GM19099 (cell line): ENCODE results near the gene KIF11.

ENCODE experiments used
- POLR2A ChIP-seq: IDR thresholded peaks from 3 replicates; pipeline ENCODE4 v1.6.1; 2011; ENCODE audit warnings: low read depth; ENCODE audit not compliant: insufficient read length; ENCODE audit errors: extremely low read depth

KIF11 gene

DNA sequence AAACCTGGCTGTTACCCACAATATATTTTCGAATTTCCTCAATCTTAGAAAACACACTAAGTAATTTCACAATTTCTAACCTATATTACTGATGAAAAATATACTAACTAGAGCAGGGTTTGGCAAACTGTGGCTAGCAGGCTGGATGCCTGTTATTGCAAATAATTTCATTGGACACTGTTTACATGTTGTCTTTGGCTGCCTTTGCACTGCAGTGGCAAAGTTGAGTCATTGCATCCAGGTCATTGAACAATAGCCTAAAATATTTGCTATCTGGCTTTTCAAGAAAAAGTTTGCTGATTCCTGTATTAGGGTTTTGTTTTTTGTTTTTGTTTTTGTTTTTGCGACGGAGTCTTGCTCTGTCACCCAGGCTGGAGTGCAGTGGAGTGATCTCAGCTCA is 47.2 kb downstream of the KIF11 start:
- TF ChIP-seq POLR2A, result no peak

DNA sequence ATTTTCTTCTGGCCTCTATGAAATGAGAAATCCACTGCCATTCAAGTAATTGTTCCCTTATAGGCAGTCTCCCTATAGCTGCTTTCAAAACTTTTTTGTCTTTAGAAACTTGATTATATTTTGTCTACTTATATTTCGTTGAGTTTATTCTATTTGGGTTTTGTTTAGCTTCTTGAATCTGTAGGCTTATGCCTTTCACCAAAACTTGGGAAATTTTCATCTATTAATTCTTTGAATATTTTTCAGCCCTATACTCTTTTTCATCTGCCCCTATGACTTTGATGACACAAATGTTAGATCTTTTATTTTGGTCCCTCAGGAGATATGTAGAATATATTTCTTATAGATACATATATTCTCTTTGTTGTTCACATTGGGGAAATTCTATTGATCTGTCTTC is 48.6 kb downstream of the KIF11 start:
- no peak for TF ChIP-seq POLR2A

DNA sequence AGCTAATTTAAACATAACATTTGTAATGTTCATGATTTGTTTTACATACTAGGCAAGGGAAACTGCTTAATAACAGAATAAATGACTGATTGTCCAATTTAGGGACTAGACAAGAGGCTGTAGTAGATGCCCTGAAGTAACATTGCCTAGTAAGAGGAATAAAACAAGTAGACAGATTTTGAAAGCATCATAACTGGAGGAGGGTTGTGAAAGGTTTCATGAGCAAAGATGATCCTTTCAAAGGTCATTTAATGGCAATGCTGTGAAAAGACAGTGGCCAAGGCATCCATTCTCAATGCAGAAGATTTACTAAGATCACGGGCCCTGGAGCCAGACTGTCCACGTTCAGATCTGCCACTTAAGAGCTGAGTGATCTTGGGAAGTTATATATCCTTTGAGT is 52.0 kb downstream of the KIF11 start:
- TF ChIP-seq POLR2A, result no peak

DNA sequence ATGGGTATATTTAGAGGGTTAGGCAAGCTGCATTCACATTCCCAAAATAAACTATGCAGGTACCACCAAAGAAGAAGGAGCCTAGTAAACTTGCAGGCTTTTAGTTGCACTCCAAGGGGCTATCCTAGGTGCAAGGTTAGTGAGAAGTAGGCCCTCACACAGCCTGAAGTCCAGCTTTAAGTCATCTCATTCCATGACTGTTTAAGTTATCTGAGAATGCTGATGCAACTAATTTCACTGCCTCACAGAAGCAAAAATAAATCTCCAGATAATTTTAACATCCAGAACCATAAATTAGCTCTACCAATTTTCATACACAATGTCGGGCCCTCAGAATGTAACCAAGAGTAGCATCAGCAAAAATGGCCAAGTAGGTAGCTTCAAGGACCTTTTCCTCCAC is 62.5 kb downstream of the KIF11 start:
- TF ChIP-seq POLR2A, result no peak

DNA sequence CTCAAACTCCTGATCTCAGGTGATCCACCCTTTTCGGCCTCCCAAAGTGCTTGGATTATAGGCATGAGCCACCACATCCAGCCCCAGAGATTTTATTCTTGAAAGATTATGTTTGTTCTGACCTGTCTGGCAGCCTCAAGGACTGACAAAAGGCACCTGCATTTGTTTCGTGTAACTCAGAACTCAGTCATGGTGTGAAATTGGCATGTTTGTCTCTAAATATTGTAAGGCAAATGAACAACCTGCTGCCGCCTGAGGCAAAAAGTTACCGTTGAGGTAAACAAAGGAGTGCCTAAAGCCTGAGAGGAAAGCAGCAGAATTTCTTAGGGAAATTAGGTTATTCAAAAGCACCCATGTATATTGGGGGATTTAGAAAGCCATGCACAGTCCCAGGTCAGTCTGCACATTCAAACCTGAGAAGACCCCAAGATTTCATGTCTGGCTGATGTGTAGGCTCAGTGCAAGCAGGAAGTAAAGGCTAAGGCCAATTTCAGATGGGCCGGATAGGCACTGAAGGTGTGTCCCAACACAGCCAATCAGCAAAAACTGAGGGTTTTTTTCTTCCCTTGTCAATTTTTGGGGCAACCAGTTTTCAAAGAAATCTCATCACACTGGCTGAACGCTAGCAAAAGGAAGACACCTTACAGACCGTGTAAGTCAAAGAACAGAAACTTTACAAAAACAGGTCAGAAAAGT is 63.5 kb downstream of the KIF11 start:
- no peak for TF ChIP-seq POLR2A

DNA sequence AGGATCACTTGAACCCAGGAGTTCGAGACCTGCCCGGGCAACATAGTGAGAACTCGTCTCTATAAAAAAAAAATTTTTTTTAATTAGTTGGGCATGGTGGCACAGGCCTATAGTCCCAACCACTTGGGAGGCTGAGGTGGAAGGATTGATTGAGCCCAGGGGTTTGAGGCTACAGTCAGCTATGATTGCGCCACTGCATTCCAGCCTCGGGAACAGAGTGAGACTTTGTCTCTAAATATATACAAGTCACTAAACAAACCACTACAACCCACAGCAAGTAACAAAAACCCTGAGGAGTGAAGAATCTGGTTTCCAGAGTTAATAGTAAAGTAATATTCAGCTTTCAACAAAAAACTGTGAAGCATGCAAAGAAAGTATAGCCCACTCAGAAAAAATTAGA is 64.1 kb downstream of the KIF11 start:
- TF ChIP-seq POLR2A, result no peak

DNA sequence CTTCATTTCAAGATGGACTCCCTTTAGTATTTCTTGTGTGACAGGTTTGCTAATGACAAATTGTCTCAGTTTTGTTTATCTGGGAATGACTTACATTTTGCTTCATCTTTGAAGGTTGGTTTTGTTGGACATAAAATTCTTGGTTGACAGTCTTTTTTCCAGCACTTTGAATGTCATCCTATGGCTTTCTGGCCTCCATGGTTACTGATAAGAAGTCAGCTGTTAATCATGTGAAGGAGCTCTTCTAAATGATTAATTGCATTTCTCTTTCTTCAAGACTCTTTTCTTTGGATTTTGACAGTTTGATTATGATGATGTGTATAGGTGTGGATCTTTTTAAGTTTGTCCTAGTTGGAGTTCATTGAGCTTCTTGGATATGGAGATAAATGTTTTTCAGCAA is 69.9 kb downstream of the KIF11 start:
- TF ChIP-seq POLR2A, result no peak

DNA sequence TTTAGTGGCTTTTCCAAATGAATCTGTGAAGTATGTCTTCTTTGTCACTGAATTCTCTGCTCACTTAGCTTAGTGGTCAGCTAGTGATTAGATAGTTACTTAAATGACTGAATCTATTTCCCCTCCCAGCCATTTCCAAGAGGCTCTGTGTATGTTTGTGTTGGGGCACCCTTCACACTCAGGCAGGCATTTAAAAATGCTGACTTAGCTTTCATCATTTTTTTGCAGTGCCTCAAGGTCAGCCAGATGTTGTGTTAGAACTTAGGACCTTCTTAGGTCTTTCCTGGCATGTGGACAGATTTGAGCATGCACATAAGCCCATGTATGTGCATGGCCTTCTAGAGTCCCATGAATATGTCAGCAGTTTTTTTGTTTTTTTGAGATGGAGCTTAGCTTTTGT is 71.4 kb downstream of the KIF11 start:
- no peak for TF ChIP-seq POLR2A

DNA sequence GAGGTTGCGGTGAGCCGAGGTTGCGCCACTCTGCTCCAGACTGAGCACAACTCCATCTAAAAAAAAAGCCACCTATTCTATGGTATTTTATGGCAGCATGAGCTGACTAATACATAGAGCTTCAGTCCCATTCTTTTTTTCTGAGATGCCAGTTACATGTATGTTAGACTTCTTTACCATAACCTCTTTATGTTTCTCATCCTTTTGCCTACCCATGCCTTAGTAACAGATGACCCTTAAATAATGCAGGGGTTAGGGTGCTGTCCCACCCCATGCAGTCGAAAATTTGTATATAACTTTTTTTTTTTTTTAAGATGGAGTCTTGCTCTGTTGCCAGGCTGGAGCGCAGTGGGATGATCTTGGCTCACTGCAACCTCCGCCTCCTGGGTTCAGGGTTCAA is 74.1 kb downstream of the KIF11 start:
- no peak for TF ChIP-seq POLR2A

DNA sequence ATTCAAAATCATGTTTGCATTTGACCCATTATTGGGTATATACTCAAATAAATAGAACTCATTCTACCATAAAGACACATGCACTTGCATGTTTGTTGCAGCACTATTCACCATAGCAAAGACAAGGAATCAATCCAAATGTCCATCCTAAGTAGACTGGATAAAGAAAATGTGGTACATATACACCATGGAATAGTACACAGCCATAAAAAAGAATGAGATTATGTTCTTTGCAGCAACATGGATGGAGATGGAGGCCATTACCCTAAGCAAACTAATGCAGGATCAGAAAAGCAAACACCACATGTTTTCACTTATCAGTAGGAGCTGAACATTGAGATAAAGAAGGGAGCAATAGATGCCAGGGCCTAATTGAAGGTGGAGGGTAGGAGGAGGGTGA is 84.8 kb downstream of the KIF11 start:
- no peak for TF ChIP-seq POLR2A

DNA sequence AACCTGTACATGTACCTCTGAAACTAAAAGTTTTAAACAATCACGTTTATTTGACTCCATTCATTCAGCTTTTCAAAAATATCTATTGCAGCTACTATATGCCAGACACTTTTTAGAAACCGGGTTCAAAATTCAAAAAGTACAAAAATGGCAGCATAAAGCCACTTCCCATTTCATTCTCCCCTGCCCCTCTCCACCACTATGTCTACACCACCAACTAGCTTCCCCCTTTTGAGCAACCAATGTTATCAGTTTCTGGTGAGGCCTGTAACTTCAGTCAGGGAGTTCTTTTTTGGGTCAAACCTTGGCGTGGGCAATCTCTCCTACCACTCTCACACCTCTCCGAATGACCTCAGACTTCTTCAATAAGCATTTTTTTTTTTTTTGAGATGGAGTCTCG is 85.3 kb downstream of the KIF11 start:
- TF ChIP-seq POLR2A, result no peak

DNA sequence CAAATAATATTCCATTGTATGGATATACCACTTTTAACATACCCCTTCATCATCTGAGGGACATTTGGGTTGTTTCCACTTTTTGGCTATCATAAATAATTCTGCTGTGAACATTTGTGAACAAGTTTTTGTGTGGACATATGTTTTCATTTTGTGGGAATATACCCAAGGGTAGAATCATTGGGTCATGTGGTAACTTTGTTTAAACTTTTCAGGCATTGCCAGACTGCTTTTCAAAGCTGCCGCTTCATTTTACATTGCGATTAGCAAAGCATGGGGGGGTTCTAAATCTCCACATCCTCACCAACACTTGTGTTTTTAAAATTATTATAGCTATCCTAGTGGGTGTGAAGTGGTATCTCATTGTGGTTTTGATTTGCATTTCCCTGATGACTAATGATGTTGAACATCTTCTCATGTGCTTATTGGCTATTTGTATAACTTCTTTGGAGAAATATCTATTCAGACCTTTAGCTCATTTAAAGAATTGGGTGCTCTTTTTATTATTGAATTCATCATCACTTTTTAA is 88.4 kb downstream of the KIF11 start:
- no peak for TF ChIP-seq POLR2A

DNA sequence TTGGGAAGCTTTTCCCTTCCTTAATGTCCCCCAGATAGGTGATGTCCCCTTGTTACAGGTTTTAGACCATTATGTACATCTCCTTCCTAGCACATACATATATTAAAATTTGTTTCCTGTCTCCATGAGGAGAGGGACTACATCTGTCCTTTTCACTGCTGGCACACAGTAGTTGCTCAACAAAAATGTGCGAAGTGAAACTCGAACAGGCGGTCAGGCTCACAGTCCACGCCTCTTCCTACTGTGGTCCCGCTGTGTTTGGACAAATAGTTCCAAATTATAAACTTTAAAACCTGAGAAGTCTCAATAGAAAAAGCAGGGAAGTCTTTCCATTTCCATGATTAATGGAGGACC is 95.6 kb downstream of the KIF11 start:
- no peak for TF ChIP-seq POLR2A

DNA sequence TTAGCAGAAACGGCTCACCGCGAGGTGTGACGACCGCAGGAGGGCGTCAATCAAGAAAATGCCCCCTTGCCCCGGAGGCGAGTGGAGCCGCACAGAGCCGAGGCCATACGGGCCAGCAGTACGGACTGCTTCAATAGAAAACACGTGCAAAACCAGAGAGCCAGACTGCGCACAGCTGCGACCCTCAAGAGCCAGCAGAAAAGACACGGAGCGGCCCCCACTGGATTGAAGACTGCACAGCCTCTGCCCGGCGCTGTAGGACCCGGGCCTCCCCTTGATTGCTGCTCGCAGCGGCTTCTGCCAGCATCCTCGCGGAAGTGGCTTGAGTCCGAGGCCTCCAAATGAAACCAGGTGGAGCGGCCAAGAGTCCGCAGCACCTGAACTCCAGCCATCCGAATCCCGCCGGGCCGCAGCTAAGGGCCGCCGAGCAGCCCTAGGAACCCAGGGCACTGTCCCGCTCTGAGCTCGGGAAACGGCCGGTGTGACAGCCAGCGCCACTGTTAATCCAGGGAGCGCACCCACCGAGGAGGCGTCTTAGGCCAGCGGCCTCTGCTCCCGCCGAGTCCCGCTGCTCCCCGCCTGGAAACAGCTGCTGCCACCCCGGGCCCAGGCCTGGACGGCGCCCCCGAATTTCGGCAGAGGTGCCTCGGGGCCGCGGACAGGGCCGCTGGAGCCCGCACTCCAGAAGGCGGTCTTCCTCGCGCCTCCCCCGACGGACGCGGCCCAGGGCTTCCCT is 96.2 kb downstream of the KIF11 start:
- TF ChIP-seq POLR2A, result no peak

DNA sequence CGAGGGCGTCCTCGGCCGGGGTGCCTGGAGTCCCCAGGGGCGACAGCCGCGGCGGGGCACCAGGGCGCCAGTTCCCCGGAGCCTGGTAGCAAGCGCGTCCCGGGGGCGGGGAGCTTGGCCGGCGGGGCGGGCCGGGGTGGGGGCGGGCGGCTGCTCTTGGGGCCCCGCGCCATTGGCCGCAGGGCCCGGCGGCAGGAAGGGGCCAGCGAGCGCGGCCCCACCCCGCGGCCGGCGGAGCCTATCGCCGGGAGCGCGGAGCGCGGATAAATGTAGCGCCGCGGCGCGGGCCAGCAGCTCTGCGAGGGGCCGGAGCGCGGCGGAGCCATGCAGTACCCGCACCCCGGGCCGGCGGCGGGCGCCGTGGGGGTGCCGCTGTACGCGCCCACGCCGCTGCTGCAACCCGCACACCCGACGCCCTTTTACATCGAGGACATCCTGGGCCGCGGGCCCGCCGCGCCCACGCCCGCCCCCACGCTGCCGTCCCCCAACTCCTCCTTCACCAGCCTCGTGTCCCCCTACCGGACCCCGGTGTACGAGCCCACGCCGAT is 96.8 kb downstream of the KIF11 start, which contains the start of gene HHEX:
Gene HHEX, plus strand, starts transcription at position 293 of the 548 bp plus-strand sequence. Its CDS starts 32 bp downstream, at position 325.
- TF ChIP-seq POLR2A, result no peak
